ENCODE measurements around the gene INSL3. TPM values are rescaled to one million over a fixed set of nuclear protein-coding genes. Genes with fewer than 3 reads are reported as not detected.

Gene INSL3
- total and polyA plus RNA-seq, 2 donors (not counting 1 experiment from before 2014, with no cell fraction given): 3.4 to 3.6 TPM

GRCh38 chr19:17811103-17811502, 10.2 kb downstream of the INSL3 start:
- H3K27ac ChIP-seq (ENCODE audit: low read length in 2 of 2): no peak overlapping the region
- Mint-ChIP-seq H3K27ac (no peak overlapping the region), H3K9me3 (ENCODE audit: insufficient read depth) (no peaks in the 10 kb centered on the region), H3K4me1 (peaks cover 5% of the 10 kb centered on the region), H3K27me3 (peaks cover 9% of the 10 kb centered on the region), H3K4me3 (no peak overlapping the region)
- H3K4me3 ChIP-seq (ENCODE audit: control extremely low read depth in 1 of 5, extremely low read depth in 1 of 5, insufficient read depth in 1 of 5, low read depth in 2 of 5, low read length in 4 of 5): no peak overlapping the region
- ChIA-PET CTCF (interaction anchor here (0.7 kb wide), 1 partner anchor 8 kb away, joined by 3 read pairs; no protein-coding TSS in a partner anchor), POLR2A (no interaction called here)
- no peaks in the 10 kb centered on the region for H4K20me1 ChIP-seq (ENCODE audit: control insufficient read depth, insufficient read depth, low read length, poor library complexity, severe bottlenecking)
- H3K4me1 ChIP-seq (ENCODE audit: control insufficient read depth in 2 of 2, insufficient read depth in 2 of 2, low read length in 2 of 2): peaks cover 0 to 9% of the 10 kb centered on the region in 2 donors
- no peak for ATAC-seq (ENCODE audit: low read depth)
- TF ChIP-seq CTCF (IDR thresholded peaks at IDR 0.05): no peak
- no peak for TF ChIP-seq EZH2 (IDR thresholded peaks at IDR 0.05; ENCODE audit: borderline replicate concordance, insufficient read depth, low read depth, low read length, poor library complexity, severe bottlenecking)
- no peak overlapping the region for H2AFZ ChIP-seq (ENCODE audit: insufficient read depth, low read depth, low read length, poor library complexity, severe bottlenecking)
- no peak overlapping the region for H3K4me2 ChIP-seq (replicated peaks; ENCODE audit: low read depth, low read length, poor library complexity, severe bottlenecking)
- DNase-seq: no peak
- no peaks in the 10 kb centered on the region for H3K79me2 ChIP-seq (ENCODE audit: control insufficient read depth, insufficient read depth, low read length)
- no CpG with 5 or more reads among the region's 2 CpGs for WGBS (ENCODE audit: insufficient coverage)
- peaks cover 0 to 5% (median 0%) of the 10 kb centered on the region in 3 donors for H3K9me3 ChIP-seq (ENCODE audit: control extremely low read depth in 1 of 3, control insufficient read depth in 2 of 3, insufficient read depth in 1 of 3, low read length in 2 of 3)
- H3K9ac ChIP-seq (ENCODE audit: low read length): no peak overlapping the region
- peaks cover 0 to 19% (median 4%) of the 10 kb centered on the region in 4 experiments for H3K27me3 ChIP-seq (replicated peaks in 1 of 4; ENCODE audit: control extremely low read depth in 1 of 4, control insufficient read depth in 3 of 4, insufficient read depth in 4 of 4, low read length in 3 of 4)
- intact Hi-C loops (cut with micrococcal nuclease): no loop called here
- H3K36me3 ChIP-seq (replicated peaks in 1 of 2; ENCODE audit: control extremely low read depth in 1 of 2, control insufficient read depth in 1 of 2, extremely low read depth in 1 of 2, insufficient read depth in 2 of 2, low read length in 1 of 2): no peaks in the 10 kb centered on the region

DNA sequence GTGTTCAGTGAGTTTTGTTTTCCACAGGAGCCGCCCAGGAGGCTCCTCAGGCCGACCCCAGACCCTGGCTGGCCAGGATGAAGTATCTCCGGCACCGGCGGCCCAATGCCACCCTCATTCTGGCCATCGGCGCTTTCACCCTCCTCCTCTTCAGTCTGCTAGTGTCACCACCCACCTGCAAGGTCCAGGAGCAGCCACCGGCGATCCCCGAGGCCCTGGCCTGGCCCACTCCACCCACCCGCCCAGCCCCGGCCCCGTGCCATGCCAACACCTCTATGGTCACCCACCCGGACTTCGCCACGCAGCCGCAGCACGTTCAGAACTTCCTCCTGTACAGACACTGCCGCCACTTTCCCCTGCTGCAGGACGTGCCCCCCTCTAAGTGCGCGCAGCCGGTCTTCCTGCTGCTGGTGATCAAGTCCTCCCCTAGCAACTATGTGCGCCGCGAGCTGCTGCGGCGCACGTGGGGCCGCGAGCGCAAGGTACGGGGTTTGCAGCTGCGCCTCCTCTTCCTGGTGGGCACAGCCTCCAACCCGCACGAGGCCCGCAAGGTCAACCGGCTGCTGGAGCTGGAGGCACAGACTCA, 13.5 kb downstream of the INSL3 start:
- Histone ChIP-seq H3K4me2 (replicated peaks; ENCODE audit: low read depth, low read length, poor library complexity, severe bottlenecking) (peak overlapping the region; percentile 57), H4K20me1 (ENCODE audit: control insufficient read depth, insufficient read depth, low read length, poor library complexity, severe bottlenecking) (no peaks in the 10 kb centered on the region), H2AFZ (ENCODE audit: insufficient read depth, low read depth, low read length, poor library complexity, severe bottlenecking) (peak overlapping the region; percentile 49), H3K4me3 (ENCODE audit: control extremely low read depth in 1 of 5, extremely low read depth in 1 of 5, insufficient read depth in 1 of 5, low read depth in 2 of 5, low read length in 4 of 5) (no peak overlapping the region), H3K9me3 (ENCODE audit: control extremely low read depth in 1 of 3, control insufficient read depth in 2 of 3, insufficient read depth in 1 of 3, low read length in 2 of 3) (peaks cover 0 to 5% (median 0%) of the 10 kb centered on the region in 3 donors), H3K36me3 (replicated peaks in 1 of 2; ENCODE audit: control extremely low read depth in 1 of 2, control insufficient read depth in 1 of 2, extremely low read depth in 1 of 2, insufficient read depth in 2 of 2, low read length in 1 of 2) (no peaks in the 10 kb centered on the region), H3K79me2 (ENCODE audit: control insufficient read depth, insufficient read depth, low read length) (no peaks in the 10 kb centered on the region), H3K27me3 (replicated peaks in 1 of 4; ENCODE audit: control extremely low read depth in 1 of 4, control insufficient read depth in 3 of 4, insufficient read depth in 4 of 4, low read length in 3 of 4) (peaks cover 0 to 19% (median 4%) of the 10 kb centered on the region in 4 experiments), H3K27ac (ENCODE audit: low read length in 2 of 2) (no peak overlapping the region), H3K4me1 (ENCODE audit: control insufficient read depth in 2 of 2, insufficient read depth in 2 of 2, low read length in 2 of 2) (peaks cover 8 to 20% of the 10 kb centered on the region in 2 donors), H3K9ac (ENCODE audit: low read length) (no peak overlapping the region)
- peak overlapping the region; percentile 44 for H3K4me3 Mint-ChIP-seq
- 50% methylated on average over 38 of the region's 38 CpGs for WGBS (ENCODE audit: insufficient coverage)
- intact Hi-C loops (cut with micrococcal nuclease): no loop called here
- H3K27me3 Mint-ChIP-seq: peaks cover 9% of the 10 kb centered on the region
- DNase-seq: no peak
- no peak overlapping the region for H3K27ac Mint-ChIP-seq
- H3K9me3 Mint-ChIP-seq (ENCODE audit: insufficient read depth): no peaks in the 10 kb centered on the region
- TF ChIP-seq CTCF (IDR thresholded peaks at IDR 0.05) (no peak), EZH2 (IDR thresholded peaks at IDR 0.05; ENCODE audit: borderline replicate concordance, insufficient read depth, low read depth, low read length, poor library complexity, severe bottlenecking) (no peak)
- POLR2A ChIA-PET: interaction anchor here (0.7 kb wide), 1 partner anchor 138 kb away, joined by 3 read pairs; no protein-coding TSS in a partner anchor
- peak; percentile 41 for ATAC-seq (ENCODE audit: low read depth)
- peaks cover 13% of the 10 kb centered on the region for H3K4me1 Mint-ChIP-seq
- CTCF ChIA-PET: no interaction called here
